Muscle layer of duodenum (tissue), 2 donors: ENCODE measurements around the gene GPR26.

Experiments
- H3K27ac ChIP-seq: one replicate; pipeline ENCODE4 v1.7.0; 2013; ENCODE audit warnings: mild to moderate bottlenecking, low read length
- H3K27me3 ChIP-seq: one replicate; pipeline ENCODE4 v1.7.0; 2013; ENCODE audit warnings: low read depth, mild to moderate bottlenecking, control low read depth, low read length
- H3K36me3 ChIP-seq, 2 donors: one replicate each; pipeline ENCODE4 v1.7.0; 2013; ENCODE audit warnings: low read length in 2 of 2, control low read depth in 1 of 2, mild to moderate bottlenecking in 1 of 2; ENCODE audit not compliant: insufficient read depth in 2 of 2, control insufficient read depth in 1 of 2
- H3K4me1 ChIP-seq, 2 donors: one replicate each; pipeline ENCODE4 v1.7.0; 2013; ENCODE audit warnings: low read length in 2 of 2, mild to moderate bottlenecking in 2 of 2, control low read depth in 1 of 2, moderate library complexity in 1 of 2; ENCODE audit not compliant: insufficient read depth in 2 of 2, control insufficient read depth in 1 of 2
- H3K4me3 ChIP-seq, 2 donors: one replicate each; pipeline ENCODE4 v1.7.0; 2013; ENCODE audit warnings: low read length in 2 of 2, low read depth in 1 of 2, mild to moderate bottlenecking in 1 of 2
- H3K9me3 ChIP-seq, 2 donors: one replicate each; pipeline ENCODE4 v1.7.0; 2013; ENCODE audit warnings: low read length in 2 of 2, control low read depth in 1 of 2, mild to moderate bottlenecking in 1 of 2; ENCODE audit not compliant: control insufficient read depth in 1 of 2
- donor health status: healthy.

GPR26 gene

DNA sequence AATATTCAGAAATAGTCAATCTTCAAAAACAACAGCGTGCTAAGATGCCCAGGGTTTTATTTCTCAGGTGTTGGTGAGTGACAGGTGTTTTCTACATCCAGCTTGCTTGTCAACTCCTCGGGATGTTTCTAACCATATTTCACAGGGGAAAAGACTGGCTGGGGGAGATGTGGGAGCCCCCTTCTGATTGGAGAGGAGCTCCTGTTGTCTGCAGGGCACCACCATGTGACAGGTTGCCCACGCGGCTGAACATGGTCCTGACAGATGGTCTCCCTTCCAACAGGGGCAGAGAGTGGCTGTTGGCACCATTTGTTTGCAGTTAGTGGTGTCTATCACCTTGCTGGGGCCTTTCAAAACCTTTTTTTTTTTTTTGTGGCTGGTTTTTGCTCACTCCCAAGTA lies 16.5 kb upstream of the GPR26 start:
- Histone ChIP-seq H3K27me3 (no peaks in the 10 kb centered on the region), H3K4me3 (no peak overlapping the region), H3K4me1 (no peaks in the 10 kb centered on the region), H3K9me3 (no peaks in the 10 kb centered on the region), H3K27ac (no peak overlapping the region), H3K36me3 (no peaks in the 10 kb centered on the region)

DNA sequence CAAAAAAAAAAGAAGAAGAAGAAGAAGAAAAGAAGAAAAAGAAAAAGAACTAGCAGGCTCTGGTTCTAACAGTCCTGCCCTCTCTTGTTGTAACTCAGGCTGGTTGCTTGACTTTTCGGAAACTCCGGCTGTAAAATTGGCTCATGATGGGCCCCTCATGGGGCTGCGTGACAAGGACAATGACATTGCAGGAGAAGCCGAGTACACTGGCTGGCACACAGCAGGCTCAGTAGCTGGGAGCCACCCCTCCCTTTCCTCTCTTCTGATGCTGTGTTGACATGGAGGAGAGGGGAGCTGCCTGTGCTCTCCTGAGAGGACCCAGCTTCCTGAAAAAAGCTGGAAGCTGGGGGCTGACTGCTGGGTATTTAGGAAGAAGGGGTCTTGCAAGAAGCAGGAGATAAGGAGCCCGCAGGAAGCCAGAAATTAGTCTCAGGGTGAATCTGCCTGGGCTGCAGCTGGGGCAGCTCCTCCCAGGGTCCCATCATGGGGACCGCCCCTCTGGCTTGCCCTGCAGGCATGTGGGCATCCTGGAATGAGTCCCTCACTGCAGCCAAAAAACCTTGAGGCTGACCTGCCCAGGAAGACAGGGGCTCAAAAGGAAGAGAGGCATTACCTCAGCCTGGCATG lies 14.6 kb upstream of the GPR26 start:
- H3K4me3 ChIP-seq: no peak overlapping the region
- no peaks in the 10 kb centered on the region for H3K36me3 ChIP-seq
- H3K4me1 ChIP-seq: no peaks in the 10 kb centered on the region
- H3K27ac ChIP-seq: no peak overlapping the region
- H3K27me3 ChIP-seq: no peaks in the 10 kb centered on the region
- H3K9me3 ChIP-seq: no peaks in the 10 kb centered on the region

DNA sequence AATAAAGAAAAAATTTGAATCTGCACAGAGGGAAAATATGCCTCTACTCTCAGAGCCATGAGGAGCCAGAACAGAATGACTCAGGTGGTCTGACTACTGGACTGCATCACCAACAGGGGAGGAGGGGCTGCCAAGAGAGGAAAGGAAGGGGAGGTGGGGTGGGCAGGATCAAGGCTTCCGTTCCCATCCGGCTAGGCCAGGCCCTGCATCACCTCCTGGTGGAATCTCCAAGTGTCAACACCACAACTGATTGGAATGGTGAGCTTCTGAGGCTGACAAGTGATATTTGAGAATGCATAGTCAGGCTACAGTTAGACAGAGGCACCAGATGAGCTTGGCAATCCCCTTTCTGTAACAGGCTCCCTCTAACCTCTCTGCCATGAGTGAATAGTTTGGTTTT lies 10.4 kb upstream of the GPR26 start:
- H3K4me3 ChIP-seq: no peak overlapping the region
- H3K36me3 ChIP-seq: no peaks in the 10 kb centered on the region
- no peaks in the 10 kb centered on the region for H3K9me3 ChIP-seq
- no peaks in the 10 kb centered on the region for H3K27me3 ChIP-seq
- no peak overlapping the region for H3K27ac ChIP-seq
- H3K4me1 ChIP-seq: no peaks in the 10 kb centered on the region

DNA sequence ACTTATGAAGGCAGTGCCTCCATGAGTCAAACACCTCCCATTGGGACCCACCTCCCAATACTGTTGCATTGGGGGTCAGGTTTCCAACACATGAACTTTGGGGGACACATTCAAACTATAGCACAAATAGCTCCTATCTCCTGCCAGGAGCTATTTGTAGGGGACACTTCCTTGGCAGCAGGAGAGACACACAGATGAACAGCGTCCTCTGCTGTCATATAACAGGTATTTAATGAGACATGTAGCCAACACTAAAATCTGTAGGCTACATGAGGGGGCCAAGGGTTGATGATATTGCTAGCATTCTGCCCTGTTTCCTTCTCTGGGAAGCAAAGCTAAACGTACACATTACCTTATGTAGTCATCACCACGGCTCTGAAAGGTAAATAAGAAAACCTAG lies 2.6 kb upstream of the GPR26 start:
- H3K9me3 ChIP-seq: peaks cover 0 to 5% of the 10 kb centered on the region in 2 donors
- no peak overlapping the region for H3K27ac ChIP-seq
- no peak overlapping the region for H3K4me3 ChIP-seq
- no peaks in the 10 kb centered on the region for H3K4me1 ChIP-seq
- no peaks in the 10 kb centered on the region for H3K36me3 ChIP-seq
- peaks cover 14% of the 10 kb centered on the region for H3K27me3 ChIP-seq

DNA sequence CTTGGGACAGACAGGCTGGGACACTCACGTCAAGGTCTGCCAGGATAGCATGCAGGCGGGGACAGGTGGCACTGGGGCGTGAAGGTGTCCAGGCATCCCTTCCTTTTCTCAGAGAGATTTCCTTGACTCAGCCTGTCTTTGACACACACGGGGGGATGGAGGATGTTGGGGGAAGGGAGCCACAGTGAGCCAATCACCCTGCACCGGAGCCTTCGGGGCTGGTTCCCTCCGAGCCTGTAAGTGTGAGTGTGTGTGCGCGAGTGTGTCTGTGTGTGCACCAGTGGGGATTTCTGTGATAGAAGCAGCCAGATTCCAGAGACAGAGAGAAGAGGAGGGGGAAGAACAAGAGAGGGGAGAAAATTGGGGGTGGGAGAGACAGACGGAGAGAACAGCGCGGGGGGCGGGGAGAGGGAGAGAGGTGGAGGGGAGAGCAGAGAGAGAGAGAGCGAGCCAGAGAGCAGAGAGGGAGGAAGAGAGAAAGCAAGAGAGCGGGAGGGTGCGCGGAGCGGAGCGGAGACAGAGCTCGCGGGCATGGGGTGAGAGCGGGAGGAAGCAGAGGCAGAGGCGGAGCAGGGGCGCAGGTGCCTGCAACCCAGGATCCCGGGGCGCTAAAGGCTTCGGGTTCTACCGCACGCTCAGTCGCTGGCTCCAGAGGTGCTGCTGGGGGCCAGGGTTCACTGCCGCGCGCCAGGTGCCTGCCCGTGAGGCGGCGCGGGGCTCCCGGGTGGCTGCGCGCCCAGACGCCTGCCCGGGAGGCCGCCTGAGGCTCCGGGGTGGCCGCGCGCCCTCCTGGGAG lies 466 bp upstream of the GPR26 start:
- Histone ChIP-seq H3K27me3 (peaks cover 19% of the 10 kb centered on the region), H3K9me3 (peaks cover 0 to 5% of the 10 kb centered on the region in 2 donors), H3K36me3 (no peaks in the 10 kb centered on the region), H3K4me3 (no peak overlapping the region), H3K4me1 (no peaks in the 10 kb centered on the region), H3K27ac (no peak overlapping the region)

DNA sequence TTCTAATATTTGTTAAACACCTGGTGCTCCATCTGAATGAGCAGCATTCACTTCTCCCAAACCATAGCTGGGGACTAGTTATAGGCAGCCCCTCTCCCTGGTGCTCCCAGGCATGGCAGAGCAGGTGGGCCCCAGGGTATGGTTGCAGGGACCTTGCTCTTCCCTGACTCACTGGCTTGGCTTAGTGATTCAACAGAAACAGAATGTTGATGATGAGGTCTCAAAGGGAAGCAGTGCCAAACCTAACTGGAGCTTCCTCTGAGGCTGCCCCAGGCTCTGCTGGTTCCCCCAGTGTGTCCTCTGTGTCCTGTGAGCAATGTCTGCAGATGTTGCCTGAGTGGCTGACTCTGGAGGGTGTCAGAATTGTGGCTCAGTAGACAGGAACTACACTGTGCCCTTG lies 3.7 kb downstream of the GPR26 start:
- no peaks in the 10 kb centered on the region for H3K4me1 ChIP-seq
- no peaks in the 10 kb centered on the region for H3K36me3 ChIP-seq

DNA sequence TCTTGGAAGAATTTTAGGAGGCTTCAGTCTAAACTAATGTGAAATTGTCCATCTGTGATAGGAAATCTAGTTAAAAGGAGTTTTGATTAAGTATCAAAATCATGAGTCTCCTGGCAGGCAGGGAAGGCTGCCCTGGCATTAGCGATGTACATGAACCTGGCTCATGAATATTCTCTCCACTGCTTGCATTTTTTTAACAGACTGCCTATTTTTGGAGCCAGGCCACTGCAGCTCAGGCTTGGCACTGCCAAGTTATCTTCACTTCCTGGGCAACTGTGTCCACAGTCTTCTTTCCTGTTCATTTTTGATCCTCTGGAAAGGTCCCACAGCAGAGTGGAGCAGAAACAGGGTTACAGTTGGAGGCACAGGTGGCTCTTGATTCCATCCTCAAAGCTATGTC lies 7.0 kb downstream of the GPR26 start:
- Histone ChIP-seq H3K36me3 (no peaks in the 10 kb centered on the region), H3K27ac (no peak overlapping the region), H3K9me3 (no peaks in the 10 kb centered on the region), H3K4me1 (no peaks in the 10 kb centered on the region), H3K4me3 (no peak overlapping the region), H3K27me3 (peaks cover 9% of the 10 kb centered on the region)

More for the DNA sequence above, 3.7 kb downstream of the GPR26 start:
- no peaks in the 10 kb centered on the region for H3K9me3 ChIP-seq
- H3K27me3 ChIP-seq: peaks cover 20% of the 10 kb centered on the region
- H3K4me3 ChIP-seq: no peak overlapping the region
- no peak overlapping the region for H3K27ac ChIP-seq

DNA sequence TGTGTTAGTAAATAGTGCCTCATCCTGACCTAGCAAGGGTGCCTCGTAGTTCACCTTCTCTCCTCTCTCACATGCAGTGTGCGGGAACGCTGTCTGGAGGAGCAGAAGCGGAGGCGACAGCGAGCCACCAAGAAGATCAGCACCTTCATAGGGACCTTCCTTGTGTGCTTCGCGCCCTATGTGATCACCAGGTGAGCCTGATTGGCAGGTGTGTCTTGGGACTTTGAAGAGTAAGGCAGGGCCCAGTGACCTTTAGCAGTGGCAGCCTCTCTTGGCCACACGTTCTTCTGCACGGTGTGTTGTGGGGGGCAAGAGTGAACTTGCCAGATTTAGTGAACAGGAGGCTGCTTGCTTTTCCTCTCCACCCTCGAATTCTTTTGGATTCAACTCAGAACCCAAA lies 8.6 kb downstream of the GPR26 start:
- no peaks in the 10 kb centered on the region for H3K9me3 ChIP-seq
- H3K27ac ChIP-seq: no peak overlapping the region
- no peaks in the 10 kb centered on the region for H3K36me3 ChIP-seq
- no peak overlapping the region for H3K4me3 ChIP-seq
- H3K27me3 ChIP-seq: peaks cover 4% of the 10 kb centered on the region
- no peaks in the 10 kb centered on the region for H3K4me1 ChIP-seq

DNA sequence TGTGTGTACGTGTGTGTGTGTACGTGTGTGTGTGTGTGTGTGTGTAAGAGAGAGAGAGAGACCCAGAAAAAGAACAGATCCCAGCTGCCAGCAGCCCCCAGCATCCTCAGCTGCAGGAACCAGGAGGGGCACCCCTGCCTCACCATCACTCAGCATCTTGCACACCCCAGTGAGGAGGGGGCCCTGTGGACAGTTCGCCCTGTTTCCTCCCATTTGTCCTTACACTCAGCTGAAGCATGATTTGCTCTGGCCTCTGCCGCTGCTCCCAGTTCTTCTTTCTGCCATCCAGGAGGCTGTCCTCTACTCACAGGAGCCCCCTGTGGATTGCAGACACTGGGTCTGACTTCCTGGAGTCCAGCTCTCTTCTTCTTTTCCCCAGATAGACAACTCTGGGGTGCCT lies 9.7 kb downstream of the GPR26 start:
- H3K27me3 ChIP-seq: peaks cover 3% of the 10 kb centered on the region
- no peak overlapping the region for H3K27ac ChIP-seq
- no peak overlapping the region for H3K4me3 ChIP-seq
- H3K9me3 ChIP-seq: no peaks in the 10 kb centered on the region
- H3K36me3 ChIP-seq: no peaks in the 10 kb centered on the region
- no peaks in the 10 kb centered on the region for H3K4me1 ChIP-seq

DNA sequence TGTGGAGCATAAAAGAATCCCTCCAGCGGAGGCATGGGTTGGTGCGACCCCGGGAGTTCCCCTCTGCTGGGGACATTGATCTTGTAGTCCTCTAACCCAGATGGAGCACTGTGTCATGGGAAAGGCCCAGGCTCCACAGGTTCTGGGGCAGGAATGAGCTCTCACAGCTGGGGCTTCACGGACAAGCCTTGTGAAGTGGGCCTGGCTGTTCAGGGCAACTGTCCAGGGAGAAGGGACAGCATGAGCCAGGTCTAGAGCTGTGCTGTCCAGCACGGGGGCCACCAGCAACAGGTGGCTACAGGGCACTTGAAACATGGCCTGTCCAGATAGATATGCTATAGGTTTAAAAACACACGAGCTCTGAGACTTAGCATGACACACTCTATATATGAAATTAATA lies 11.4 kb downstream of the GPR26 start:
- no peaks in the 10 kb centered on the region for H3K4me1 ChIP-seq
- no peaks in the 10 kb centered on the region for H3K36me3 ChIP-seq
- no peaks in the 10 kb centered on the region for H3K9me3 ChIP-seq
- no peak overlapping the region for H3K4me3 ChIP-seq
- no peak overlapping the region for H3K27ac ChIP-seq
- H3K27me3 ChIP-seq: no peaks in the 10 kb centered on the region

DNA sequence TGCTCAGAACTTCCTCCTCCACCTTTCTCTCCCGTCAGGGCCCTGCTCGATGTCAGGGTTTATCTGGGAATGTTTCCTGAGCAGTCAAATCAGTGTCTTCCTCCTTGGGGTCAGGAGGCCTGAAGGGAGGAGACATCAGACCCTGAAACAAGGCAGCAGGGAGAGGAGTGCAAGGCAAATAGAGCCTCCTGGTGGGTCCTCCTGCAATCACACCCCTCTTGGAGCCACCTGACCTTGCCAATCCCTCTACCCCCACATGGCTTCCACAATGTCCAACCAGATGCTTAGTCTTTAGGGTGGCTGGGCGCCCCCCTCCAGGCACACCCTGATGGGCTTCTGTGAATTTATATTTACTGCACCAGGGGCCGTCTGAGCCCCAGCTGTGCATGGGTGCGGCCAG lies 12.2 kb downstream of the GPR26 start:
- Histone ChIP-seq H3K36me3 (no peaks in the 10 kb centered on the region), H3K4me1 (no peaks in the 10 kb centered on the region), H3K27ac (no peak overlapping the region), H3K9me3 (no peaks in the 10 kb centered on the region), H3K4me3 (no peak overlapping the region), H3K27me3 (no peaks in the 10 kb centered on the region)

DNA sequence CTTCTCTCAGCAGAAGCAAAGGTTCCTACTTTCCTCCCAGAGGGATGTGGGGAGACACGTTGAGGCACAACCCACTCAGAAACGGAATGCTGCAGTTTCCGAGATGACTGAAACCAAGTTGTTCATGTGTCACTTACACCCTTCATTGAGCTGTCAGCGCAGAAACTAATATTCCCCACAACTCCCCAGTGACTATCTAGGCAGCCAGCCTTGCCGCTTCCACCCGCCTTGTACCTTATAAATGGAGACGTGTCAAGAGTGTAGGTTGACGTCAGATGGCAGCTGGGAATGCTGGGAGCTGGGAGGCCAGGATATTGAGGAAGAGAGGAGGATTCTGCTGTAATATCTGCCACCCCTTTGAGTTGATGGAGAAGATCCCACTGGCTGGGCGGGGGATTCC lies 15.1 kb downstream of the GPR26 start:
- H3K27ac ChIP-seq: no peak overlapping the region
- H3K27me3 ChIP-seq: no peaks in the 10 kb centered on the region
- no peaks in the 10 kb centered on the region for H3K9me3 ChIP-seq
- H3K4me1 ChIP-seq: no peaks in the 10 kb centered on the region
- H3K4me3 ChIP-seq: no peak overlapping the region
- H3K36me3 ChIP-seq: no peaks in the 10 kb centered on the region
